ENCODE measurements around the gene BRWD1.

Gene BRWD1

DNA sequence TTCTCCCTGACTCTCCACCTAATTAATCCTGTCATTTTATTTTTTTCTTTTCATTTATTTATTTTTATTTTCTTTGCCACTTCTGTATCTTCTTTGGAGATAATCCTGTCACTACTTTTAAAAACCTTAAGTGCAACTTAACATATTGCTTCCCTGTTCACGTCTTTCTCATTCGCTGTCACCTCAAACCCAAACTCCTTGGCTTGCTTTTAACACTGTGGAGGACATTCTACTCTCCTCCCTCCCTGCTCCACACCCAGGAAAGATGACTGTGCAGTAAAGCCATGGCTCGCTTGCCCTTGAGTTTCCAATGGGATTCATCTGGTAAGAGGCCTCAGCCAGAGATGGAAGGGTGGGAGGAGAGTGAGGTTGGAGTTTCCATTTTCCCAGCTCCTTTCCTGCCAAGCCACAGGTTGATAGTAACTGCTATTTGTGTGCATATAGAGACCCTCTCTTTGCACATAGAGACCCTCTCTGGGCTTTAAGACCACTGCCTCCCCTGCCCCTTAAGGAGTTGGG lies 6.4 kb upstream of the BRWD1 start:
- no peak for TF ChIP-seq EZH2phosphoT487 (conservative IDR thresholded peaks at IDR 0.05; ENCODE audit: low read length)
- TF ChIP-seq, protein P1, sequence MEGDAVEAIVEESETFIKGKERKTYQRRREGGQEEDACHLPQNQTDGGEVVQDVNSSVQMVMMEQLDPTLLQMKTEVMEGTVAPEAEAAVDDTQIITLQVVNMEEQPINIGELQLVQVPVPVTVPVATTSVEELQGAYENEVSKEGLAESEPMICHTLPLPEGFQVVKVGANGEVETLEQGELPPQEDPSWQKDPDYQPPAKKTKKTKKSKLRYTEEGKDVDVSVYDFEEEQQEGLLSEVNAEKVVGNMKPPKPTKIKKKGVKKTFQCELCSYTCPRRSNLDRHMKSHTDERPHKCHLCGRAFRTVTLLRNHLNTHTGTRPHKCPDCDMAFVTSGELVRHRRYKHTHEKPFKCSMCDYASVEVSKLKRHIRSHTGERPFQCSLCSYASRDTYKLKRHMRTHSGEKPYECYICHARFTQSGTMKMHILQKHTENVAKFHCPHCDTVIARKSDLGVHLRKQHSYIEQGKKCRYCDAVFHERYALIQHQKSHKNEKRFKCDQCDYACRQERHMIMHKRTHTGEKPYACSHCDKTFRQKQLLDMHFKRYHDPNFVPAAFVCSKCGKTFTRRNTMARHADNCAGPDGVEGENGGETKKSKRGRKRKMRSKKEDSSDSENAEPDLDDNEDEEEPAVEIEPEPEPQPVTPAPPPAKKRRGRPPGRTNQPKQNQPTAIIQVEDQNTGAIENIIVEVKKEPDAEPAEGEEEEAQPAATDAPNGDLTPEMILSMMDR (IDR thresholded peaks at IDR 0.05; ENCODE audit: insufficient read depth, low read length, poor library complexity, severe bottlenecking) = no peak
- peak overlapping the region; percentile 38 for H3K4me3 ChIP-seq (ENCODE audit: insufficient read depth, low read length, poor library complexity, severe bottlenecking)

DNA sequence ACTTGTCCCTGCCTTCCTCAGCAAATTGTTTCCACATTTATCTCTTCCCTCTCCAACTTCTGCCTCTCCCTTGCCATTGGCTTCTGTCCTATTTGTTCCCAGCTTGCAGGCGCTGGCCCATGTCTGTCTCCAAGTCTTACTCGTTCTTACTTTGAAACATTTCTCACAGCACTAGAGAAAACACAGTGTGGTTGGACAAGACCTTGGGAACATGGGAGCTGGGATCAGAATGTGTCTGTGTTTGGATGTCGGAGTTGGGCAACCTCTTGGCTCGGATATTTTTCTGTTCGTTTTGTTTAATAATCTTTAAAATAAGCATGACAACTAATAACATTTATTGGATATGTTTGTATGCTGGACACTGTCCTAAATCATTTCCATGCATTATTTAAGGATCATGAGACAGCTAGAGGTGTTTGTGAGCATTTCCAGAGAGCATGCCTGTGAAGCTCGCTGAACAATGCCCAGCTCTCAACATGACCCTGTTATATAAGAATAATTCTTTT lies 5.9 kb upstream of the BRWD1 start:
- no peaks in the 10 kb centered on the region for H4K20me1 ChIP-seq (ENCODE audit: low read depth, low read length)

More for the DNA sequence above, 6.4 kb upstream of the BRWD1 start:
- Histone ChIP-seq H3K4me2 (ENCODE audit: low read depth, low read length, poor library complexity, severe bottlenecking) (peak overlapping the region; percentile 79), H3K79me2 (ENCODE audit: insufficient read depth, low read length) (no peaks in the 10 kb centered on the region), H3K9me3 (ENCODE audit: insufficient read depth, low read length) (no peaks in the 10 kb centered on the region), H3K9ac (ENCODE audit: low read length) (peak overlapping the region; percentile 58), H4K20me1 (ENCODE audit: low read depth, low read length) (no peaks in the 10 kb centered on the region), H3K27ac (ENCODE audit: low read depth, low read length) (peak overlapping the region; percentile 98), H3K36me3 (ENCODE audit: low read length) (no peaks in the 10 kb centered on the region), H3F3A (ENCODE audit: insufficient read depth) (peaks cover 61% of the 10 kb centered on the region), H3K9me2 (replicated peaks; ENCODE audit: insufficient read depth, low read length) (no peaks in the 10 kb centered on the region), H2AFZ (ENCODE audit: low read depth, low read length, severe bottlenecking) (peak overlapping the region; percentile 6), H3K27me3 (ENCODE audit: low read length) (no peaks in the 10 kb centered on the region)

DNA sequence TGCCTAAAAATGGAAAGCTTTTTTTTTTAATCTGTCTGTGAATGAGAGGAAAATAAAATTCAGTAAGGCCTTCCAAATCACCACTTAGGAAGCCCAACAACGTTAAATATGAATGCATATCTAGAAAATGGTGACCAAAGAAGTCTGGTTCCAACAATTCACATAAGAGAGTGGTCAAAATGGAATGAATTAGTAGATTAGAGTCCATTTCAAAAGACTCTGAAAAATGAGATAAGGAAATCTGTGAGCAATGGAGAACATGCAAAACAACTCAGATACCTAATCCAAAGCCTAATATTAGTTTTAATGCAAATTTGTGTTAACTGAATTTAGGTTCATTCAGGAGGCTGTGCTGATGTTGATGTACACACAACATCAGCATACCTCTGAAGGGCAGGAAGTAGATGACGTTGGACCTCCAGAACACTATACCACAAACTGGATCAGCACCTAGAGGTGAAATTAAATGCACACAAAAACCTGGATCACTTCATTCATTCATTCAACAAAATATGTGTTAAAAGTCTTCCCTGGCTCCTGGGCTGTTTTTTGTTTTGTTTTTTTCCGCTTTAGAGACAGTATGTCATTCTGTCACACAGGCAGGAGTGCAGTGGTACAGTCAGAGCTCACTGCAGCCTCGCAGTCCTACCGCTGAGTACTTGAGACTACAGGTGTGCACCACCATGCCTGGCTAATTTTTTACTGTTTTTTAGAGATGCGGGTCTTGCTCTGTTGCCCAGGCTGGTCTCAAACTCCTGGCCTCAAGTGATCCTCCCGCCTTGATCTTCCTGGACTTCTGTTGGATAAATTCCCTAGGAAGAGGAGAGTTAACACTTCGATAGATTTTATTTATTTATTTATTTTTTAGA lies 4.9 kb upstream of the BRWD1 start:
- no peaks in the 10 kb centered on the region for H3K9me2 ChIP-seq (replicated peaks; ENCODE audit: insufficient read depth, low read length)
- H3K79me2 ChIP-seq (ENCODE audit: insufficient read depth, low read length) = peaks cover 8% of the 10 kb centered on the region; the same call in 1 of the 2 replicates
- H3K4me3 ChIP-seq (ENCODE audit: insufficient read depth, low read length, poor library complexity, severe bottlenecking) = peak overlapping the region; percentile 30
- H2AFZ ChIP-seq (ENCODE audit: low read depth, low read length, severe bottlenecking) = no peak overlapping the region
- TF ChIP-seq, protein P1 (IDR thresholded peaks at IDR 0.05; ENCODE audit: insufficient read depth, low read length, poor library complexity, severe bottlenecking) = no peak
- no peak for TF ChIP-seq EZH2phosphoT487 (conservative IDR thresholded peaks at IDR 0.05; ENCODE audit: low read length)
- no peaks in the 10 kb centered on the region for H3K27me3 ChIP-seq (ENCODE audit: low read length)
- H3K4me2 ChIP-seq (ENCODE audit: low read depth, low read length, poor library complexity, severe bottlenecking) = peak overlapping the region; percentile 79
- peaks cover 66% of the 10 kb centered on the region for H3F3A ChIP-seq (ENCODE audit: insufficient read depth)
- H3K9me3 ChIP-seq (ENCODE audit: insufficient read depth, low read length) = no peaks in the 10 kb centered on the region
- no peaks in the 10 kb centered on the region for H4K20me1 ChIP-seq (ENCODE audit: low read depth, low read length)
- peak overlapping the region; percentile 98 for H3K27ac ChIP-seq (ENCODE audit: low read depth, low read length)
- no peaks in the 10 kb centered on the region for H3K36me3 ChIP-seq (ENCODE audit: low read length)
- peak overlapping the region; percentile 58 for H3K9ac ChIP-seq (ENCODE audit: low read length)

More for the DNA sequence above, 5.9 kb upstream of the BRWD1 start:
- Histone ChIP-seq H3K27ac (ENCODE audit: low read depth, low read length) (peak overlapping the region; percentile 98), H3K36me3 (ENCODE audit: low read length) (no peaks in the 10 kb centered on the region), H3K9ac (ENCODE audit: low read length) (peak overlapping the region; percentile 58), H3K9me2 (replicated peaks; ENCODE audit: insufficient read depth, low read length) (no peaks in the 10 kb centered on the region), H3F3A (ENCODE audit: insufficient read depth) (peaks cover 61% of the 10 kb centered on the region), H3K9me3 (ENCODE audit: insufficient read depth, low read length) (no peaks in the 10 kb centered on the region), H2AFZ (ENCODE audit: low read depth, low read length, severe bottlenecking) (no peak overlapping the region), H3K79me2 (ENCODE audit: insufficient read depth, low read length) (peaks cover 4% of the 10 kb centered on the region; the same call in 1 of the 2 replicates), H3K4me2 (ENCODE audit: low read depth, low read length, poor library complexity, severe bottlenecking) (peak overlapping the region; percentile 79), H3K4me3 (ENCODE audit: insufficient read depth, low read length, poor library complexity, severe bottlenecking) (peak overlapping the region; percentile 38), H3K27me3 (ENCODE audit: low read length) (no peaks in the 10 kb centered on the region)
- TF ChIP-seq EZH2phosphoT487 (conservative IDR thresholded peaks at IDR 0.05; ENCODE audit: low read length) = no peak
- TF ChIP-seq, protein P1 (IDR thresholded peaks at IDR 0.05; ENCODE audit: insufficient read depth, low read length, poor library complexity, severe bottlenecking) = no peak
